Adrenal gland (tissue), 5 donors: ENCODE data around the gene GLYATL3.

Source experiments
- POLR2A ChIP-seq, 2 donors: fragments of 450-650 bp; IDR thresholded peaks; one replicate each; pipeline ENCODE4 v1.6.1; 2017; ENCODE audit warnings: antibody characterized with exemption in 2 of 2, mild to moderate bottlenecking in 2 of 2, moderate library complexity in 1 of 2
- TF ChIP-seq, protein P1 (sequence below), 6 experiments: fragments of 450-650 bp in 4 of 6; fragments of 200-600 bp in 2 of 6; sonication (generic) in 1 of 6; IDR thresholded peaks; 1 replicate in 5 of 6; 2 replicates in 1 of 6; pipeline versions ENCODE4 v1.5.1 to v1.8.0; 2016 to 2021; ENCODE audit warnings: antibody characterized with exemption in 6 of 6, mild to moderate bottlenecking in 2 of 6, moderate library complexity in 1 of 6
- donor health status: DM: no; HTN: no; CAD: no.

DNA sequence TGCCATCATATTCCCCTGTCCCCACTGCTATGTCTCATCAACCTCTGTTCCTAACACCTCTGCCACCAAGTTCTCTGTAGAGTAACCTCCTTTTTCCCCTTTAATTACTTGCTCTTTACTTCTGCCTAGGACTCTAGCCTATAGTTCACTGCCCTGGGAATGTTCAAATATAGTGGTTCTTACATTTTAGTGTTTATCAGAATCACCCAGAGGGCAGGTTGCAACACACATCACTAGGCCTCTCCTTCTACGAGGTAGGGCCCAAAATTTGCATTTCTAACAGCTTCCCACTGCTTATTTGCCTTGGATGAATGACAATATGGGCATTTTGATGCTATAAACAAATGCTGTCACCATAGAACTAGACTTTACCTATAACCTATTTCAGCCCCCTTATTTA, 27.6 kb downstream of the GLYATL3 start:
- no peak for TF ChIP-seq POLR2A (IDR thresholded peaks at IDR 0.05)
- TF ChIP-seq, protein P1, sequence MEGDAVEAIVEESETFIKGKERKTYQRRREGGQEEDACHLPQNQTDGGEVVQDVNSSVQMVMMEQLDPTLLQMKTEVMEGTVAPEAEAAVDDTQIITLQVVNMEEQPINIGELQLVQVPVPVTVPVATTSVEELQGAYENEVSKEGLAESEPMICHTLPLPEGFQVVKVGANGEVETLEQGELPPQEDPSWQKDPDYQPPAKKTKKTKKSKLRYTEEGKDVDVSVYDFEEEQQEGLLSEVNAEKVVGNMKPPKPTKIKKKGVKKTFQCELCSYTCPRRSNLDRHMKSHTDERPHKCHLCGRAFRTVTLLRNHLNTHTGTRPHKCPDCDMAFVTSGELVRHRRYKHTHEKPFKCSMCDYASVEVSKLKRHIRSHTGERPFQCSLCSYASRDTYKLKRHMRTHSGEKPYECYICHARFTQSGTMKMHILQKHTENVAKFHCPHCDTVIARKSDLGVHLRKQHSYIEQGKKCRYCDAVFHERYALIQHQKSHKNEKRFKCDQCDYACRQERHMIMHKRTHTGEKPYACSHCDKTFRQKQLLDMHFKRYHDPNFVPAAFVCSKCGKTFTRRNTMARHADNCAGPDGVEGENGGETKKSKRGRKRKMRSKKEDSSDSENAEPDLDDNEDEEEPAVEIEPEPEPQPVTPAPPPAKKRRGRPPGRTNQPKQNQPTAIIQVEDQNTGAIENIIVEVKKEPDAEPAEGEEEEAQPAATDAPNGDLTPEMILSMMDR (IDR thresholded peaks at IDR 0.05) = no peak
